GM23338 (cell line): ENCODE results near the gene ADAMTSL4. TPM values are rescaled to one million over a fixed set of nuclear protein-coding genes. Genes with fewer than 3 reads are reported as not detected.

Experiments
- ATAC-seq: fragments of 200-7000 bp; cut with Tn5 transposase; 3 replicates; pipeline ENCODE4 v1.9.1; 2020
- DNase-seq: peaks from one replicate; pipeline ENCODE4 v3.0.0-alpha.2; 2015; ENCODE audit warnings: low spot score
- H2AFZ ChIP-seq: fragments of 200-600 bp; sonication (generic); 2 replicates; pipeline ENCODE4 v1.8.0; 2016; ENCODE audit warnings: antibody characterized with exemption, mild to moderate bottlenecking, moderate library complexity
- H3F3A ChIP-seq: fragments of 200-600 bp; sonication (generic); replicated peaks from 2 replicates; pipeline ENCODE4 v1.8.0; 2017; ENCODE audit warnings: antibody characterized with exemption, mixed run types, low read depth
- H3K27ac ChIP-seq: fragments of 200-600 bp; sonication (generic); 2 replicates; pipeline ENCODE4 v1.6.1; 2016; ENCODE audit warnings: low read depth
- H3K27me3 ChIP-seq: fragments of 200-600 bp; sonication (generic); 2 replicates; pipeline ENCODE4 v1.8.0; 2016; ENCODE audit warnings: mild to moderate bottlenecking, mixed run types, moderate library complexity; ENCODE audit not compliant: insufficient read depth
- H3K36me3 ChIP-seq: fragments of 200-600 bp; sonication (generic); 2 replicates; pipeline ENCODE4 v1.8.0; 2016; ENCODE audit warnings: mild to moderate bottlenecking; ENCODE audit not compliant: insufficient read depth
- H3K4me1 ChIP-seq: fragments of 200-600 bp; sonication (generic); 2 replicates; pipeline ENCODE4 v1.8.0; 2016; ENCODE audit warnings: mild to moderate bottlenecking, moderate library complexity; ENCODE audit not compliant: insufficient read depth
- H3K4me2 ChIP-seq: fragments of 200-600 bp; sonication (generic); 2 replicates; pipeline ENCODE4 v1.7.1; 2017; ENCODE audit warnings: mixed run types
- H3K4me3 ChIP-seq: fragments of 200-600 bp; sonication (generic); 2 replicates; pipeline ENCODE4 v1.6.1; 2016; ENCODE audit warnings: mixed run types
- H3K79me2 ChIP-seq: fragments of 200-600 bp; sonication (generic); replicated peaks from 2 replicates; pipeline ENCODE4 v1.8.0; 2017; ENCODE audit warnings: mild to moderate bottlenecking; ENCODE audit not compliant: insufficient read depth
- H3K9me2 ChIP-seq: fragments of 200-600 bp; sonication (generic); 2 replicates; pipeline ENCODE4 v1.8.0; 2017; ENCODE audit not compliant: insufficient read depth
- H4K20me1 ChIP-seq: fragments of 200-600 bp; sonication (generic); replicated peaks from 2 replicates; pipeline ENCODE4 v1.8.0; 2017; ENCODE audit warnings: mild to moderate bottlenecking; ENCODE audit not compliant: insufficient read depth
- H3K27ac Mint-ChIP-seq: 2 replicates; pipeline ENCODE4 v1.8.0; 2020; ENCODE audit warnings: inconsistent platforms, mild to moderate bottlenecking, moderate library complexity, mixed read lengths
- H3K27me3 Mint-ChIP-seq: 3 replicates; pipeline ENCODE4 v1.8.0; 2022; ENCODE audit warnings: low read depth, mild to moderate bottlenecking, moderate library complexity, mixed read lengths, inconsistent platforms; ENCODE audit not compliant: insufficient read depth, poor library complexity
- H3K36me3 Mint-ChIP-seq: 3 replicates; pipeline ENCODE4 v1.8.0; 2021; ENCODE audit warnings: low read depth, mild to moderate bottlenecking, inconsistent platforms, moderate library complexity, mixed read lengths
- H3K4me1 Mint-ChIP-seq: 3 replicates; pipeline ENCODE4 v1.8.0; 2020; ENCODE audit warnings: mild to moderate bottlenecking, inconsistent platforms, mixed read lengths
- H3K4me3 Mint-ChIP-seq: 3 replicates; pipeline ENCODE4 v1.8.0; 2021; ENCODE audit warnings: moderate library complexity, mild to moderate bottlenecking, inconsistent platforms, mixed read lengths
- H3K9me3 Mint-ChIP-seq: 3 replicates; pipeline ENCODE4 v1.8.0; 2020; ENCODE audit warnings: moderate library complexity, mild to moderate bottlenecking, inconsistent platforms, mixed read lengths
- ETS1 ChIP-seq: IDR thresholded peaks from 2 replicates; pipeline ENCODE4 v1.6.1; 2016; ENCODE audit warnings: antibody characterized with exemption
- EZH2 ChIP-seq: fragments of 200-600 bp; sonication (generic); IDR thresholded peaks from one replicate; pipeline ENCODE4 v1.8.0; 2017; ENCODE audit warnings: antibody characterized with exemption, mild to moderate bottlenecking, low read depth; ENCODE audit not compliant: unreplicated experiment
- EZH2phosphoT487 ChIP-seq: fragments of 200-600 bp; sonication (generic); IDR thresholded peaks from one replicate; pipeline ENCODE4 v1.8.1; 2018; ENCODE audit warnings: antibody characterized with exemption; ENCODE audit not compliant: unreplicated experiment
- JUNB ChIP-seq: IDR thresholded peaks from one replicate; pipeline ENCODE4 v1.6.1; 2016; ENCODE audit warnings: antibody characterized with exemption; ENCODE audit not compliant: unreplicated experiment
- NANOG ChIP-seq: IDR thresholded peaks from 2 replicates; pipeline ENCODE4 v1.6.1; 2016; ENCODE audit warnings: antibody characterized with exemption, borderline replicate concordance
- STAT1 ChIP-seq: IDR thresholded peaks from one replicate; pipeline ENCODE4 v1.6.1; 2016; ENCODE audit warnings: antibody characterized with exemption; ENCODE audit not compliant: unreplicated experiment
- ZNF114 ChIP-seq: fragments of 250-450 bp; sonication (Bioruptor Pico); IDR thresholded peaks from 2 replicates; pipeline ENCODE4 v1.5.0; 2020; ENCODE audit warnings: mild to moderate bottlenecking, moderate library complexity
- polyA plus RNA-seq: library from polyadenylated mRNA; unstranded; fragments of >200 nt; fragmentation: Nextera tagmentation; extraction: Ambion mirVana; gene quantifications from 2 replicates; pipeline ENCODE4 v1.2.1, GENCODE V29; 2016
- total RNA-seq: library from RNA; depleted of rRNA; stranded (reverse); fragments of >200 nt; shearing (Covaris generic); gene quantifications from 2 replicates; pipeline ENCODE4 v1.2.3, GENCODE V29; 2014
- TF ChIP-seq, protein P1 (sequence below): IDR thresholded peaks from one replicate; pipeline ENCODE4 v1.6.1; 2018; ENCODE audit warnings: antibody characterized with exemption; ENCODE audit not compliant: unreplicated experiment

Gene ADAMTSL4
- total and polyA plus RNA-seq, 2 experiments from 2014 or later: 5.3 to 5.8 TPM

DNA sequence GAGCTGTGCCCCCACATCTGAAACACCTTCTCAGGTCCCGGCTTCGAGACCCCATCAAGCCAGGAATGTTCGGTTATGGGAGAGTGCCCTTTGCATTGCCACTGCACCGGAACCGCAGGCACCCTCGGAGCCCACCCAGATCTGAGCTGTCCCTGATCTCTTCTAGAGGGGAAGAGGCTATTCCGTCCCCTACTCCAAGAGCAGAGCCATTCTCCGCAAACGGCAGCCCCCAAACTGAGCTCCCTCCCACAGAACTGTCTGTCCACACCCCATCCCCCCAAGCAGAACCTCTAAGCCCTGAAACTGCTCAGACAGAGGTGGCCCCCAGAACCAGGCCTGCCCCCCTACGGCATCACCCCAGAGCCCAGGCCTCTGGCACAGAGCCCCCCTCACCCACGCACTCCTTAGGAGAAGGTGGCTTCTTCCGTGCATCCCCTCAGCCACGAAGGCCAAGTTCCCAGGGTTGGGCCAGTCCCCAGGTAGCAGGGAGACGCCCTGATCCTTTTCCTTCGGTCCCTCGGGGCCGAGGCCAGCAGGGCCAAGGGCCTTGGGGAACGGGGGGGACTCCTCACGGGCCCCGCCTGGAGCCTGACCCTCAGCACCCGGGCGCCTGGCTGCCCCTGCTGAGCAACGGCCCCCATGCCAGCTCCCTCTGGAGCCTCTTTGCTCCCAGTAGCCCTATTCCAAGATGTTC, 4.3 kb downstream of the ADAMTSL4 start (continued):
- no peak for TF ChIP-seq ETS1
- no peak for TF ChIP-seq ZNF114
- TF ChIP-seq, protein P1, sequence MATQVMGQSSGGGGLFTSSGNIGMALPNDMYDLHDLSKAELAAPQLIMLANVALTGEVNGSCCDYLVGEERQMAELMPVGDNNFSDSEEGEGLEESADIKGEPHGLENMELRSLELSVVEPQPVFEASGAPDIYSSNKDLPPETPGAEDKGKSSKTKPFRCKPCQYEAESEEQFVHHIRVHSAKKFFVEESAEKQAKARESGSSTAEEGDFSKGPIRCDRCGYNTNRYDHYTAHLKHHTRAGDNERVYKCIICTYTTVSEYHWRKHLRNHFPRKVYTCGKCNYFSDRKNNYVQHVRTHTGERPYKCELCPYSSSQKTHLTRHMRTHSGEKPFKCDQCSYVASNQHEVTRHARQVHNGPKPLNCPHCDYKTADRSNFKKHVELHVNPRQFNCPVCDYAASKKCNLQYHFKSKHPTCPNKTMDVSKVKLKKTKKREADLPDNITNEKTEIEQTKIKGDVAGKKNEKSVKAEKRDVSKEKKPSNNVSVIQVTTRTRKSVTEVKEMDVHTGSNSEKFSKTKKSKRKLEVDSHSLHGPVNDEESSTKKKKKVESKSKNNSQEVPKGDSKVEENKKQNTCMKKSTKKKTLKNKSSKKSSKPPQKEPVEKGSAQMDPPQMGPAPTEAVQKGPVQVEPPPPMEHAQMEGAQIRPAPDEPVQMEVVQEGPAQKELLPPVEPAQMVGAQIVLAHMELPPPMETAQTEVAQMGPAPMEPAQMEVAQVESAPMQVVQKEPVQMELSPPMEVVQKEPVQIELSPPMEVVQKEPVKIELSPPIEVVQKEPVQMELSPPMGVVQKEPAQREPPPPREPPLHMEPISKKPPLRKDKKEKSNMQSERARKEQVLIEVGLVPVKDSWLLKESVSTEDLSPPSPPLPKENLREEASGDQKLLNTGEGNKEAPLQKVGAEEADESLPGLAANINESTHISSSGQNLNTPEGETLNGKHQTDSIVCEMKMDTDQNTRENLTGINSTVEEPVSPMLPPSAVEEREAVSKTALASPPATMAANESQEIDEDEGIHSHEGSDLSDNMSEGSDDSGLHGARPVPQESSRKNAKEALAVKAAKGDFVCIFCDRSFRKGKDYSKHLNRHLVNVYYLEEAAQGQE: no peak
- no peak for TF ChIP-seq NANOG

GRCh38 chr1:150554086-150554452, 4.9 kb downstream of the ADAMTSL4 start:
- H3K4me3 Mint-ChIP-seq: no peak overlapping the region
- no peak overlapping the region for H3K4me3 ChIP-seq
- H3K9me3 Mint-ChIP-seq: no peaks in the 10 kb centered on the region
- DNase-seq (no peak), ATAC-seq (no peak)
- H3K27ac Mint-ChIP-seq: no peak overlapping the region
- H2AFZ ChIP-seq: no peak overlapping the region
- peaks cover 8% of the 10 kb centered on the region for H3K27me3 ChIP-seq
- no peaks in the 10 kb centered on the region for H3K79me2 ChIP-seq
- TF ChIP-seq EZH2phosphoT487: no peak
- TF ChIP-seq, protein P1: no peak
- TF ChIP-seq EZH2: no peak
- TF ChIP-seq STAT1: no peak
- no peak for TF ChIP-seq JUNB
- TF ChIP-seq NANOG: no peak
- H3F3A ChIP-seq: no peaks in the 10 kb centered on the region
- H4K20me1 ChIP-seq: no peaks in the 10 kb centered on the region
- H3K4me1 ChIP-seq: peaks cover 15% of the 10 kb centered on the region; the same call in 1 of the 2 replicates
- peaks cover 12% of the 10 kb centered on the region for H3K27me3 Mint-ChIP-seq
- no peaks in the 10 kb centered on the region for H3K36me3 ChIP-seq
- no peak overlapping the region for H3K4me2 ChIP-seq
- H3K4me1 Mint-ChIP-seq: peaks cover 33% of the 10 kb centered on the region
- no peaks in the 10 kb centered on the region for H3K9me2 ChIP-seq
- no peak overlapping the region for H3K27ac ChIP-seq
- H3K36me3 Mint-ChIP-seq: no peaks in the 10 kb centered on the region
